Fibroblast of lung (primary cell): ENCODE data around the gene GLB1L. TPM values are rescaled to one million over a fixed set of nuclear protein-coding genes. Genes with fewer than 3 reads are reported as not detected.
A peak's percentile ranks its signal among the peaks of the same experiment; 100 is the strongest.

Source experiments
- DNase-seq, 2 donors: peaks; one replicate each; pipeline versions ENCODE4 v3.0.0 to v3.0.0-alpha.2; 2010; ENCODE audit warnings: low read depth in 2 of 2
- H2AFZ ChIP-seq: 2 replicates; pipeline ENCODE4 v1.5.1; 2012; ENCODE audit warnings: low read length, control low read depth, inconsistent platforms
- H3K27ac ChIP-seq: 2 replicates; pipeline ENCODE4 v1.5.1; 2011; ENCODE audit warnings: low read length, control low read depth; ENCODE audit not compliant: insufficient read depth
- H3K27me3 ChIP-seq: 2 replicates; pipeline ENCODE4 v1.5.1; 2011; ENCODE audit warnings: mild to moderate bottlenecking, low read length; ENCODE audit not compliant: control insufficient read depth, insufficient read depth
- H3K36me3 ChIP-seq: 2 replicates; pipeline ENCODE4 v1.5.1; 2011; ENCODE audit warnings: low read length; ENCODE audit not compliant: control insufficient read depth, insufficient read depth
- H3K4me1 ChIP-seq: 2 replicates; pipeline ENCODE4 v1.5.1; 2011; ENCODE audit warnings: low read length; ENCODE audit not compliant: control insufficient read depth, insufficient read depth; ENCODE audit errors: extremely low read depth
- H3K4me2 ChIP-seq: 2 replicates; pipeline ENCODE4 v1.5.1; 2011; ENCODE audit warnings: low read length, control low read depth; ENCODE audit not compliant: insufficient read depth; ENCODE audit errors: extremely low read depth
- H3K4me3 ChIP-seq, 4 experiments: fragments of 200-600 bp in 1 of 4; sonication (generic) in 1 of 4; replicated peaks in 1 of 4; 2 replicates each; pipeline ENCODE4 v1.5.1; 2011 to 2016; ENCODE audit warnings: low read length in 4 of 4, low read depth in 3 of 4, mild to moderate bottlenecking in 3 of 4, control low read depth in 2 of 4, inconsistent platforms in 1 of 4, mixed read lengths in 1 of 4; ENCODE audit not compliant: insufficient read depth in 1 of 4; ENCODE audit errors: control extremely low read depth in 1 of 4
- H3K79me2 ChIP-seq: 2 replicates; pipeline ENCODE4 v1.5.1; 2012; ENCODE audit warnings: mild to moderate bottlenecking, low read length, inconsistent platforms; ENCODE audit not compliant: control insufficient read depth, insufficient read depth
- H3K9ac ChIP-seq: 2 replicates; pipeline ENCODE4 v1.5.1; 2011; ENCODE audit warnings: mild to moderate bottlenecking, low read length, control low read depth; ENCODE audit not compliant: insufficient read depth
- H3K9me3 ChIP-seq: 2 replicates; pipeline ENCODE4 v1.5.1; 2012; ENCODE audit warnings: low read depth, low read length; ENCODE audit not compliant: control insufficient read depth, insufficient read depth
- H4K20me1 ChIP-seq: 2 replicates; pipeline ENCODE4 v1.5.1; 2011; ENCODE audit warnings: low read length; ENCODE audit not compliant: control insufficient read depth, insufficient read depth; ENCODE audit errors: extremely low read depth
- EZH2 ChIP-seq: IDR thresholded peaks from 2 replicates; pipeline ENCODE4 v1.5.1; 2012; ENCODE audit warnings: low read length, control low read depth, mild to moderate bottlenecking; ENCODE audit errors: missing control alignments
- polyA plus RNA-seq, 2 donors: library from polyadenylated mRNA; depleted of rRNA in 1 of 2; stranded (reverse) in 1 of 2; unstranded in 1 of 2; fragments of >200 nt; gene quantifications; 2 replicates each; pipeline ENCODE4 v1.2.1, GENCODE V29; 2011 to 2012; ENCODE audit warnings: missing spikeins in 1 of 2
- total RNA-seq: library from RNA; depleted of rRNA; stranded (reverse); fragments of >200 nt; gene quantifications from 2 replicates; pipeline ENCODE4 v1.2.1, GENCODE V29; 2014
- TF ChIP-seq, protein P1 (sequence below), 2 donors: IDR thresholded peaks in 1 of 2; conservative IDR thresholded peaks in 1 of 2; 1 replicate in 1 of 2; 2 replicates in 1 of 2; pipeline ENCODE4 v1.5.1; 2011 to 2012; ENCODE audit warnings: low read length in 2 of 2, control low read depth in 1 of 2, inconsistent platforms in 1 of 2, low read depth in 1 of 2, mild to moderate bottlenecking in 1 of 2

The GLB1L gene
- total and polyA plus RNA-seq, 2 donors (not counting 1 experiment from before 2014, with no cell fraction given) = 12.8 to 28.2 TPM

DNA sequence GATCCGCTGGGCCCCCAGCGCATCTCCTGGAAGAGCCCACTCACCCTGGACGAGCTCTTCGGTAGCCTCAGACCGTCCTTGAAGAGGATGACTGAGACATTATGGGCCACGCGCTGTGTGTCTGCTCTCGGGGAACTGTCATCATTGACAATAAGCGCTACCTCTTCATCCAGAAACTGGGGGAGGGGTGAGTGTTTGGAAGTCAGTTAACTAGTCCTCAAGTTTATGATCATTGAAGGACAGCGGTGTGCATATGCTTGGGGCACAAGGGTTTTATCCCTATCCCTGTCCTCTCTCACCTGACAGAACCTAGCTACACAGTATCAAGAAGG is 621 bp upstream of the GLB1L start:
- H3K4me2 ChIP-seq = peak overlapping the region; percentile 92
- H3K4me3 ChIP-seq = peak overlapping the region; percentile 87 to 95 (median 94)
- H3K4me1 ChIP-seq = peaks cover 18% of the 10 kb centered on the region
- H3K79me2 ChIP-seq = peaks cover 15% of the 10 kb centered on the region
- H3K9ac ChIP-seq = peak overlapping the region; percentile 98
- no peak for TF ChIP-seq EZH2
- TF ChIP-seq, protein P1, sequence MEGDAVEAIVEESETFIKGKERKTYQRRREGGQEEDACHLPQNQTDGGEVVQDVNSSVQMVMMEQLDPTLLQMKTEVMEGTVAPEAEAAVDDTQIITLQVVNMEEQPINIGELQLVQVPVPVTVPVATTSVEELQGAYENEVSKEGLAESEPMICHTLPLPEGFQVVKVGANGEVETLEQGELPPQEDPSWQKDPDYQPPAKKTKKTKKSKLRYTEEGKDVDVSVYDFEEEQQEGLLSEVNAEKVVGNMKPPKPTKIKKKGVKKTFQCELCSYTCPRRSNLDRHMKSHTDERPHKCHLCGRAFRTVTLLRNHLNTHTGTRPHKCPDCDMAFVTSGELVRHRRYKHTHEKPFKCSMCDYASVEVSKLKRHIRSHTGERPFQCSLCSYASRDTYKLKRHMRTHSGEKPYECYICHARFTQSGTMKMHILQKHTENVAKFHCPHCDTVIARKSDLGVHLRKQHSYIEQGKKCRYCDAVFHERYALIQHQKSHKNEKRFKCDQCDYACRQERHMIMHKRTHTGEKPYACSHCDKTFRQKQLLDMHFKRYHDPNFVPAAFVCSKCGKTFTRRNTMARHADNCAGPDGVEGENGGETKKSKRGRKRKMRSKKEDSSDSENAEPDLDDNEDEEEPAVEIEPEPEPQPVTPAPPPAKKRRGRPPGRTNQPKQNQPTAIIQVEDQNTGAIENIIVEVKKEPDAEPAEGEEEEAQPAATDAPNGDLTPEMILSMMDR (conservative IDR thresholded peaks at IDR 0.05 in 1 of 2, IDR thresholded peaks at IDR 0.05 in 1 of 2; ENCODE audit: low read depth in 1 of 2, low read length in 2 of 2) = no peak
- no peak for DNase-seq
- peak overlapping the region; percentile 99 for H3K27ac ChIP-seq
- no peaks in the 10 kb centered on the region for H3K9me3 ChIP-seq
- no peak overlapping the region for H2AFZ ChIP-seq
- peaks cover 18% of the 10 kb centered on the region for H3K36me3 ChIP-seq
- no peaks in the 10 kb centered on the region for H4K20me1 ChIP-seq
- no peaks in the 10 kb centered on the region for H3K27me3 ChIP-seq

DNA sequence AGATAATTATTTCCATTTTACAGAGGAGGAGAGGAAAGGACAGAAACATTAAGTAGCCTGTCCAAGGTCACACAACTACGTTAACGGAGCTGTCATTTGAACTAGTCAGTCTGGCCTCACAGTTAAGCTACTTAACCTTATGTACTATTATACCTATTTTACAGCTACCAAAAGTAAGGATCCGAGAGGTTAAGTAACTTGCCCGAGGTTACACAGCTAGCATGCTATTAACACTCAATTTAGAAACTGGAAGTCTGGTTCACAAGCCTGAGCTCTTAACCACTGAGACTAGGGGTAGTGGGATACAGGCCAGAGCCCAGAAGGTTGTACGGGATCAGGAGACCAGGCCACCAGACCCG is 476 bp downstream of the GLB1L start:
- peak overlapping the region; percentile 98 for H3K9ac ChIP-seq
- peaks cover 12% of the 10 kb centered on the region for H3K36me3 ChIP-seq

DNA sequence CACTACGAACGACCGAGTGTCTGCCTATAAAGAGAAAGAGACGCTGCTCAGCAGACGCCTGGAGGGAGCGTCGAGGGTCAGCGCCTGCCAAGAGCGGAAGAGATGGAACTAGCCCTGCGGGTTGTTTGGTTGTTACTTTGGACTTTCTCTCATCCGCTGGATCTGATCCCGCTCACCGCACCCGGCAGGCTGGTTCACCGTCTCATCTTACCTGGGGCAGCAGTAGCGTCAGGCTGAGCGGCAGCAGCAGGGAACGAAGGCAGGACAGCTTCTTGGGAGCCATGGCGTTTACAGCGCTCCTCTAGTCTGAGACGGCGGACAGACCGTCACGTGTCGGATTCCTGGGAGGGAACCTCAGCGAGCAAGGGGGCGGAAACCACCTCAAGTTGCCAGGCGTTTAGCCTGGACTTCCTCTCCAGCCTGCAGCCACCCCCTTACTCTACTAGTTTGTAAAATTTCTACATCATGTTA is 1.9 kb downstream of the GLB1L start:
- H3K9ac ChIP-seq = no peak overlapping the region
- no peaks in the 10 kb centered on the region for H4K20me1 ChIP-seq
- no peaks in the 10 kb centered on the region for H3K27me3 ChIP-seq
- peak in 1 of 2 donors; percentile 31 for DNase-seq
- peaks cover 12% of the 10 kb centered on the region for H3K36me3 ChIP-seq
- no peak overlapping the region for H3K4me2 ChIP-seq
- peaks cover 3% of the 10 kb centered on the region for H3K4me1 ChIP-seq
- peak overlapping the region in 2 of 4 experiments; percentile 14 to 45 for H3K4me3 ChIP-seq
- peaks cover 15% of the 10 kb centered on the region for H3K79me2 ChIP-seq
- peak overlapping the region; percentile 41 for H2AFZ ChIP-seq
- H3K27ac ChIP-seq = peak overlapping the region; percentile 32
- H3K9me3 ChIP-seq = no peaks in the 10 kb centered on the region
- TF ChIP-seq, protein P1 (conservative IDR thresholded peaks at IDR 0.05 in 1 of 2, IDR thresholded peaks at IDR 0.05 in 1 of 2; ENCODE audit: low read depth in 1 of 2, low read length in 2 of 2) = no peak
- TF ChIP-seq EZH2 = no peak

More for the DNA sequence above, 476 bp downstream of the GLB1L start:
- peaks cover 12% of the 10 kb centered on the region for H3K4me1 ChIP-seq
- H3K27me3 ChIP-seq = no peaks in the 10 kb centered on the region
- peak overlapping the region; percentile 86 for H2AFZ ChIP-seq
- H4K20me1 ChIP-seq = no peaks in the 10 kb centered on the region
- no peak for DNase-seq
- peak overlapping the region; percentile 99 for H3K27ac ChIP-seq
- peak overlapping the region; percentile 87 to 95 (median 94) for H3K4me3 ChIP-seq
- peak overlapping the region; percentile 92 for H3K4me2 ChIP-seq
- H3K9me3 ChIP-seq = no peaks in the 10 kb centered on the region
- H3K79me2 ChIP-seq = peaks cover 15% of the 10 kb centered on the region
- no peak for TF ChIP-seq EZH2
- TF ChIP-seq, protein P1 (conservative IDR thresholded peaks at IDR 0.05 in 1 of 2, IDR thresholded peaks at IDR 0.05 in 1 of 2; ENCODE audit: low read depth in 1 of 2, low read length in 2 of 2) = no peak
